Spleen (tissue), 11 donors: Measurements from ENCODE around the gene BRSK2. TPM values are rescaled to one million over a fixed set of nuclear protein-coding genes. Genes with fewer than 3 reads are reported as not detected.

Source experiments
- DNase-seq: peaks from one replicate; pipeline ENCODE4 v3.0.0-alpha.2; 2020
- H3K27ac ChIP-seq, 8 donors: fragments of 200-600 bp; sonication (generic) in 7 of 8; 1 replicate in 4 of 8; 2 replicates in 4 of 8; pipeline versions ENCODE4 v1.5.0 to v1.8.0; 2016 to 2021; ENCODE audit warnings: inconsistent platforms in 4 of 8, mild to moderate bottlenecking in 4 of 8, moderate library complexity in 1 of 8
- H3K27me3 ChIP-seq, 7 donors: fragments of 200-600 bp; sonication (generic) in 6 of 7; replicated peaks in 1 of 7; 1 replicate in 4 of 7; 2 replicates in 3 of 7; pipeline versions ENCODE4 v1.5.0 to v1.8.0; 2016 to 2021; ENCODE audit warnings: inconsistent platforms in 3 of 7, mild to moderate bottlenecking in 1 of 7
- H3K36me3 ChIP-seq, 6 donors: fragments of 200-600 bp; sonication (generic) in 5 of 6; 1 replicate in 4 of 6; 2 replicates in 2 of 6; pipeline versions ENCODE4 v1.5.0 to v1.8.0; 2016 to 2021; ENCODE audit warnings: inconsistent platforms in 2 of 6
- H3K4me1 ChIP-seq, 6 donors: fragments of 200-600 bp; sonication (generic) in 5 of 6; 1 replicate in 3 of 6; 2 replicates in 3 of 6; pipeline versions ENCODE4 v1.5.0 to v1.8.0; 2016 to 2021; ENCODE audit warnings: inconsistent platforms in 3 of 6
- H3K4me3 ChIP-seq, 8 donors: fragments of 200-600 bp; sonication (generic) in 7 of 8; 1 replicate in 4 of 8; 2 replicates in 4 of 8; pipeline versions ENCODE4 v1.5.0 to v1.8.0; 2016 to 2021; ENCODE audit warnings: inconsistent platforms in 4 of 8, mild to moderate bottlenecking in 4 of 8, moderate library complexity in 2 of 8
- H3K9me3 ChIP-seq, 8 donors: fragments of 200-600 bp; sonication (generic) in 7 of 8; 1 replicate in 4 of 8; 2 replicates in 4 of 8; pipeline versions ENCODE4 v1.5.0 to v1.8.0; 2016 to 2021; ENCODE audit warnings: inconsistent platforms in 4 of 8
- CTCF ChIP-seq, 11 experiments: fragments of 200-600 bp in 7 of 11; fragments of 450-650 bp in 4 of 11; sonication (generic) in 4 of 11; IDR thresholded peaks in 8 of 11; conservative IDR thresholded peaks in 3 of 11; 1 replicate in 7 of 11; 2 replicates in 4 of 11; pipeline versions ENCODE4 v1.4.0 to v1.8.0; 2016 to 2021; ENCODE audit warnings: antibody characterized with exemption in 11 of 11, inconsistent platforms in 4 of 11, mild to moderate bottlenecking in 1 of 11
- POLR2A ChIP-seq, 3 donors: fragments of 450-650 bp; IDR thresholded peaks; one replicate each; pipeline ENCODE4 v1.5.1; 2017; ENCODE audit warnings: antibody characterized with exemption in 3 of 3, mild to moderate bottlenecking in 1 of 3
- POLR2AphosphoS5 ChIP-seq, 3 donors: sonication (generic); formaldehyde crosslinking; IDR thresholded peaks; one replicate each; pipeline ENCODE4 v1.5.1; 2017; ENCODE audit warnings: antibody characterized with exemption in 3 of 3
- WGBS, 5 donors: extraction: QIAGEN DNeasy Blood & Tissue Kit in 3 of 5; methylation state at CpG; one replicate each; pipeline versions ENCODE4 v1.1.5 to v1.1.7; 2013 to 2018; 5-methylcytosine and 5-hydroxymethylcytosine counted together
- intact Hi-C: fragments of 100-400 bp; cut with DNase I; formaldehyde crosslinking; loops from one replicate; pipeline ENCODE4 v1.15.0; 2023; ENCODE audit warnings: low total_unique reads
- polyA plus RNA-seq, 3 donors: library from polyadenylated mRNA; stranded (reverse); fragments of 200-250 nt; gene quantifications; one replicate each; pipeline ENCODE4 v1.2.1, GENCODE V29; 2013
- total RNA-seq, 7 donors: library from RNA; depleted of rRNA in 3 of 7; stranded (reverse); fragments of >200 nt in 3 of 7; fragmentation: NEBNext Ultra II Directional in 4 of 7; extraction: Animal tissue kit (Norgen Biotek cat#: 25700) in 4 of 7; gene quantifications; one replicate each; pipeline versions ENCODE4 v1.1.0 to v1.2.1, GENCODE V29; 2016 to 2021
- donor health status: healthy with polysubstance abuse.
- donor health status: DM: no; HTN: no; CAD: no; lungs with moderate emphysema.
- donor health status: DM: no; HTN: no; CAD: no.
- donor health status: Bipolar disorder and iron deficiency.
- donor health status: healthy.
- donor health status: DM: no; HTN: no; CAD: no.
- donor health status: DM: yes; HTN: yes; CAD: no.

BRSK2 gene
- total and polyA plus RNA-seq, 10 donors: 0.17 to 1.5 (median 0.42) TPM

GRCh38 chr11:1499899-1500298 is 110.2 kb downstream of the BRSK2 start:
- Histone ChIP-seq H3K9me3 (peaks cover 0 to 4% (median 0%) of the 10 kb centered on the region in 8 donors), H3K4me1 (peaks cover 25 to 69% (median 41%) of the 10 kb centered on the region in 6 donors), H3K36me3 (peaks cover 0 to 48% (median 3%) of the 10 kb centered on the region in 6 donors), H3K27ac (no peak overlapping the region), H3K27me3 (no peaks in the 10 kb centered on the region), H3K4me3 (no peak overlapping the region)
- intact Hi-C loops: no loop called here
- WGBS, 5 donors: 97 to 99% (median 97%) methylated on average over 14 of the region's 14 CpGs
- DNase-seq: peak; percentile 33
- no peak for TF ChIP-seq POLR2A (IDR thresholded peaks at IDR 0.05)
- no peak for TF ChIP-seq CTCF (IDR thresholded peaks at IDR 0.05 in 8 of 11, conservative IDR thresholded peaks at IDR 0.05 in 3 of 11)
- peak in 1 of 3 donors; percentile 10 for TF ChIP-seq POLR2AphosphoS5 (IDR thresholded peaks at IDR 0.05)

- intact Hi-C loops: no loop called here
- WGBS, 5 donors: 92 to 96% (median 94%) methylated on average over 27 to 28 of the region's 28 CpGs
- Histone ChIP-seq H3K9me3 (peaks cover 0 to under 1% (median 0%) of the 10 kb centered on the region in 8 donors), H3K27me3 (no peaks in the 10 kb centered on the region), H3K36me3 (peaks cover 0 to 48% (median 3%) of the 10 kb centered on the region in 6 donors), H3K4me3 (no peak overlapping the region), H3K4me1 (peaks cover 25 to 77% (median 49%) of the 10 kb centered on the region in 6 donors), H3K27ac (no peak overlapping the region)
- TF ChIP-seq POLR2AphosphoS5 (IDR thresholded peaks at IDR 0.05) (no peak), POLR2A (IDR thresholded peaks at IDR 0.05) (no peak), CTCF (IDR thresholded peaks at IDR 0.05 in 8 of 11, conservative IDR thresholded peaks at IDR 0.05 in 3 of 11) (no peak)
- peak; percentile 51 for DNase-seq
Observed at GRCh38 chr11:1500466-1501420, 111.0 kb downstream of the BRSK2 start.

GRCh38 chr11:1501421-1502167 is 111.9 kb downstream of the BRSK2 start:
- TF ChIP-seq CTCF (IDR thresholded peaks at IDR 0.05 in 8 of 11, conservative IDR thresholded peaks at IDR 0.05 in 3 of 11) (no peak), POLR2A (IDR thresholded peaks at IDR 0.05) (no peak), POLR2AphosphoS5 (IDR thresholded peaks at IDR 0.05) (no peak)
- Histone ChIP-seq H3K4me3 (no peak overlapping the region), H3K27me3 (no peaks in the 10 kb centered on the region), H3K27ac (no peak overlapping the region), H3K36me3 (peaks cover 0 to 48% (median 3%) of the 10 kb centered on the region in 6 donors), H3K4me1 (peaks cover 26 to 77% (median 56%) of the 10 kb centered on the region in 6 donors), H3K9me3 (no peaks in the 10 kb centered on the region)
- peak; percentile 40 for DNase-seq
- intact Hi-C loops: no loop called here
- WGBS, 5 donors: 92 to 95% (median 93%) methylated on average over 20 to 25 of the region's 25 CpGs
